Transverse colon (tissue), 4 donors: Measurements from ENCODE around the gene AGAP1. TPM values are rescaled to one million over a fixed set of nuclear protein-coding genes. Genes with fewer than 3 reads are reported as not detected.

ENCODE experiments used
- DNase-seq: peaks from one replicate; pipeline ENCODE4 v3.0.0-alpha.2; 2019
- H3K27ac ChIP-seq, 4 donors: fragments of 200-600 bp; sonication (generic); 2 replicates each; pipeline ENCODE4 v1.5.1; 2016 to 2018; ENCODE audit warnings: inconsistent platforms in 4 of 4
- H3K27me3 ChIP-seq: fragments of 200-600 bp; sonication (generic); 2 replicates; pipeline ENCODE4 v1.5.1; 2017; ENCODE audit warnings: inconsistent platforms
- H3K36me3 ChIP-seq, 4 donors: fragments of 200-600 bp; sonication (generic); 2 replicates each; pipeline ENCODE4 v1.5.1; 2017 to 2019; ENCODE audit warnings: inconsistent platforms in 4 of 4
- H3K4me1 ChIP-seq, 4 donors: fragments of 200-600 bp; sonication (generic); 2 replicates each; pipeline ENCODE4 v1.5.1; 2017 to 2020; ENCODE audit warnings: inconsistent platforms in 4 of 4
- H3K4me3 ChIP-seq, 4 donors: fragments of 200-600 bp; sonication (generic); 1 replicate in 1 of 4; 2 replicates in 3 of 4; pipeline versions ENCODE4 v1.5.1 to v1.6.1; 2017 to 2019; ENCODE audit warnings: inconsistent platforms in 4 of 4
- H3K9me3 ChIP-seq, 2 donors: fragments of 200-600 bp; sonication (generic); 2 replicates each; pipeline ENCODE4 v1.5.1; 2017 to 2019; ENCODE audit warnings: inconsistent platforms in 2 of 2
- CTCF ChIP-seq, 5 experiments: fragments of 200-600 bp in 3 of 5; fragments of 450-650 bp in 2 of 5; sonication (generic) in 3 of 5; IDR thresholded peaks; 1 replicate in 2 of 5; 2 replicates in 3 of 5; pipeline ENCODE4 v1.5.1; 2016 to 2017; ENCODE audit warnings: antibody characterized with exemption in 5 of 5, inconsistent platforms in 3 of 5, mild to moderate bottlenecking in 2 of 5, moderate library complexity in 1 of 5
- EP300 ChIP-seq: sonication (generic); formaldehyde crosslinking; IDR thresholded peaks from one replicate; pipeline ENCODE4 v1.6.1; 2017; ENCODE audit warnings: antibody characterized with exemption, low read depth
- POLR2A ChIP-seq: fragments of 450-650 bp; IDR thresholded peaks from one replicate; pipeline ENCODE4 v1.6.1; 2016; ENCODE audit warnings: antibody characterized with exemption, mild to moderate bottlenecking, moderate library complexity
- POLR2AphosphoS5 ChIP-seq, 3 donors: sonication (generic); formaldehyde crosslinking; IDR thresholded peaks; one replicate each; pipeline ENCODE4 v1.6.1; 2016; ENCODE audit warnings: antibody characterized with exemption in 3 of 3
- WGBS, 2 donors: methylation state at CpG; one replicate each; pipeline ENCODE4 v1.1.5; 2018; ENCODE audit warnings: low coverage in 1 of 2; 5-methylcytosine and 5-hydroxymethylcytosine counted together
- in situ Hi-C, 4 donors: fragments of 200-750 bp; cut with MboI; loops; one replicate each; pipeline versions ENCODE4 v1.15.0 to v1.15.1; 2017; ENCODE audit warnings: low sequenced_read_pairs in 3 of 4, low pct_ligation_motif_present in 1 of 4, low pct_unique_long_range_greater_than_20kb in 1 of 4
- intact Hi-C: fragments of 100-400 bp; cut with DNase I; formaldehyde crosslinking; loops from one replicate; pipeline ENCODE4 v1.15.1; 2023; ENCODE audit warnings: low total_unique reads
- total RNA-seq, 4 donors: library from RNA; depleted of rRNA; stranded (reverse); fragments of >200 nt; gene quantifications; one replicate each; pipeline ENCODE4 v1.1.0, GENCODE V29; 2016

The AGAP1 gene
- total RNA-seq, 4 donors from 2014 or later = 56.1 to 96.9 (median 71.2) TPM

- Histone ChIP-seq H3K36me3 (no peaks in the 10 kb centered on the region), H3K4me1 (no peaks in the 10 kb centered on the region), H3K4me3 (no peak overlapping the region), H3K27me3 (no peaks in the 10 kb centered on the region), H3K9me3 (no peaks in the 10 kb centered on the region), H3K27ac (no peak overlapping the region)
- no peak for TF ChIP-seq EP300
- no peak for TF ChIP-seq POLR2A
- TF ChIP-seq CTCF (IDR thresholded peaks at IDR 0.05) = no peak
- TF ChIP-seq POLR2AphosphoS5 (IDR thresholded peaks at IDR 0.05) = no peak
- intact Hi-C loops = no loop called here
- 80% methylated on average over 3 of the region's 3 CpGs; no CpG with 5 or more reads in 1 of the 2 donors for WGBS, 2 donors
- no peak for DNase-seq
- in situ Hi-C loops = no loop called here
Observed at GRCh38 chr2:235990344-235990743, 496.5 kb downstream of the AGAP1 start.

- Histone ChIP-seq H3K36me3 (no peaks in the 10 kb centered on the region), H3K9me3 (no peaks in the 10 kb centered on the region), H3K27ac (no peak overlapping the region), H3K27me3 (no peaks in the 10 kb centered on the region), H3K4me1 (no peaks in the 10 kb centered on the region), H3K4me3 (no peak overlapping the region)
- intact Hi-C loops = no loop called here
- WGBS, 2 donors = 94 to 100% methylated on average over 1 to 20 of the region's 20 CpGs
- in situ Hi-C loops = no loop called here
- TF ChIP-seq POLR2A (no peak), EP300 (no peak), POLR2AphosphoS5 (IDR thresholded peaks at IDR 0.05) (no peak), CTCF (IDR thresholded peaks at IDR 0.05) (no peak)
- DNase-seq = no peak
Observed at GRCh38 chr2:235992024-235992423, 498.2 kb downstream of the AGAP1 start.

DNA sequence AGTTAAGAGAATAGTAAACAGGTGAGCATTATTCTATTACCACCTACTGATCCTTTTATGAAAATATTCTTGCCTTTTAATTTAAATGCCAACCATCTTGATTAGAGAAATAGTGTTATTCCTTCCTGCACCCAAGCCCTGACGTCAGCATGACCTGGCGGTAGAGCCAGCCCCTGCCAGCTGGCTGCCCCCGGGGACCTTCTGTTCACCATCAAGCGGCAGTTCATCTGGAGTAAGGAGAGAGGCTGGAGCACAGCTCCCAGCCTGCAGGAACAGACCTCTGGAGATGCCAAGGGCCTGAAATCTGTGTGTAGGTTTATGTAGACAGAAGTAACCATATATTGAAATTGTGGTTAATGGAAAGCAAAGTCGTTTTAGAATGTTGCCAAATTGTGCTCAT lies 502.6 kb downstream of the AGAP1 start:
- Histone ChIP-seq H3K36me3 (no peaks in the 10 kb centered on the region), H3K27me3 (no peaks in the 10 kb centered on the region), H3K9me3 (no peaks in the 10 kb centered on the region), H3K4me1 (no peaks in the 10 kb centered on the region), H3K4me3 (no peak overlapping the region), H3K27ac (no peak overlapping the region)
- 93 to 94% methylated on average over 2 to 5 of the region's 5 CpGs for WGBS, 2 donors
- no peak for DNase-seq
- in situ Hi-C loops = no loop called here
- intact Hi-C loops = no loop called here
- TF ChIP-seq EP300 = no peak
- TF ChIP-seq CTCF (IDR thresholded peaks at IDR 0.05) = no peak
- TF ChIP-seq POLR2AphosphoS5 (IDR thresholded peaks at IDR 0.05) = no peak
- TF ChIP-seq POLR2A = no peak

DNA sequence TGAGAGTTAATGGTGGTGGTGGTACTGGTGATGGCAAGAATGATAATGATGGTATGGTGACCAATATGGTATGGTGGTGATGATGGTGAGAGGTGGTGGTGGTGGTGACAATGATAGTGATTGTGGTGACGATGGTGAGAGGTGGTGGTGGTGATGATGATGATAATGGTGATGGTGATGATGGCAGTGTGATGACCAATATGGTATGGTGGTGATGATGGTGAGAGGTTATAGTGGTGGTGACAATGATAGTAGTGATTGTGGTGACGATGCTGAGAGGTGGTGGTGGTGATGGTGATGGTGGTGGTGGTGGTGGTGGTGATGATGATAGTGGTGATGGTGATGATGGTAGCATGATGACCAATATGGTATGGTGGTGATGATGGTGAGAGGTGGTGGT lies 505.2 kb downstream of the AGAP1 start:
- H3K27me3 ChIP-seq = no peaks in the 10 kb centered on the region
- no peaks in the 10 kb centered on the region for H3K9me3 ChIP-seq
- WGBS, 2 donors = 85 to 93% methylated on average over 2 of the region's 2 CpGs
- no peak overlapping the region for H3K4me3 ChIP-seq
- intact Hi-C loops = no loop called here
- TF ChIP-seq POLR2AphosphoS5 (IDR thresholded peaks at IDR 0.05) (no peak), EP300 (no peak), CTCF (IDR thresholded peaks at IDR 0.05) (no peak), POLR2A (no peak)
- no peaks in the 10 kb centered on the region for H3K4me1 ChIP-seq
- H3K27ac ChIP-seq = no peak overlapping the region
- in situ Hi-C loops = no loop called here
- no peak for DNase-seq
- no peaks in the 10 kb centered on the region for H3K36me3 ChIP-seq
